ENCODE data around the gene PRSS50.

DNA sequence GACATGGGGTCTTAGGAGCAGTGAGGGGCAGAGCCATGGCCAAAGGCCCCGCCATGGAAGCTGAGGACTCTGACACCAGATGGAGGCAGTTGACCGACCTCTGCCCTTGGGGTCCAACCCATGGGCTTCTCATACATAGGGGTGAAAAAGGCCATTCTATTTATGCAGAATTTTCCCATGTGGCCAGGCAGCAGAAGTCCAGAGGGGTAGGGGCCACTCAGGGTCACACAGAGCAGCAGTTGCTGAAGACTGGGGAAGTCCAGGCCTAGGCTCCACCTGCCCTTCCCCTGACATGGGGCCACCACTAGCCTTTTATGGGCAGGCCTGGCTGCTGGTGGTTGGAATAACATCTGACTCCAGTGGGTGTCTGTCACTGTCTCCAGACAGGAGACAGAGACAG is 6.4 kb downstream of the PRSS50 start:
- TF ChIP-seq, protein P1, sequence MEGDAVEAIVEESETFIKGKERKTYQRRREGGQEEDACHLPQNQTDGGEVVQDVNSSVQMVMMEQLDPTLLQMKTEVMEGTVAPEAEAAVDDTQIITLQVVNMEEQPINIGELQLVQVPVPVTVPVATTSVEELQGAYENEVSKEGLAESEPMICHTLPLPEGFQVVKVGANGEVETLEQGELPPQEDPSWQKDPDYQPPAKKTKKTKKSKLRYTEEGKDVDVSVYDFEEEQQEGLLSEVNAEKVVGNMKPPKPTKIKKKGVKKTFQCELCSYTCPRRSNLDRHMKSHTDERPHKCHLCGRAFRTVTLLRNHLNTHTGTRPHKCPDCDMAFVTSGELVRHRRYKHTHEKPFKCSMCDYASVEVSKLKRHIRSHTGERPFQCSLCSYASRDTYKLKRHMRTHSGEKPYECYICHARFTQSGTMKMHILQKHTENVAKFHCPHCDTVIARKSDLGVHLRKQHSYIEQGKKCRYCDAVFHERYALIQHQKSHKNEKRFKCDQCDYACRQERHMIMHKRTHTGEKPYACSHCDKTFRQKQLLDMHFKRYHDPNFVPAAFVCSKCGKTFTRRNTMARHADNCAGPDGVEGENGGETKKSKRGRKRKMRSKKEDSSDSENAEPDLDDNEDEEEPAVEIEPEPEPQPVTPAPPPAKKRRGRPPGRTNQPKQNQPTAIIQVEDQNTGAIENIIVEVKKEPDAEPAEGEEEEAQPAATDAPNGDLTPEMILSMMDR (IDR thresholded peaks at IDR 0.05) = no peak
- TF ChIP-seq POLR2A (IDR thresholded peaks at IDR 0.05) = no peak

Measured in right lobe of liver (tissue), 4 donors.